RPMI7951 (cell line): ENCODE data around the gene CTNNA2. TPM values are rescaled to one million over a fixed set of nuclear protein-coding genes. Genes with fewer than 3 reads are reported as not detected.

Experiments used
- DNase-seq: peaks from one replicate; pipeline ENCODE4 v3.0.0-alpha.2; 2012; ENCODE audit warnings: low read depth
- total RNA-seq: library from RNA; depleted of rRNA; stranded (reverse); fragments of >200 nt; shearing (Covaris generic); gene quantifications from 2 replicates; pipeline ENCODE4 v1.2.3, GENCODE V29; 2014; rRNA removed

CTNNA2 gene
- total RNA-seq = not detected in 2 replicates

DNA sequence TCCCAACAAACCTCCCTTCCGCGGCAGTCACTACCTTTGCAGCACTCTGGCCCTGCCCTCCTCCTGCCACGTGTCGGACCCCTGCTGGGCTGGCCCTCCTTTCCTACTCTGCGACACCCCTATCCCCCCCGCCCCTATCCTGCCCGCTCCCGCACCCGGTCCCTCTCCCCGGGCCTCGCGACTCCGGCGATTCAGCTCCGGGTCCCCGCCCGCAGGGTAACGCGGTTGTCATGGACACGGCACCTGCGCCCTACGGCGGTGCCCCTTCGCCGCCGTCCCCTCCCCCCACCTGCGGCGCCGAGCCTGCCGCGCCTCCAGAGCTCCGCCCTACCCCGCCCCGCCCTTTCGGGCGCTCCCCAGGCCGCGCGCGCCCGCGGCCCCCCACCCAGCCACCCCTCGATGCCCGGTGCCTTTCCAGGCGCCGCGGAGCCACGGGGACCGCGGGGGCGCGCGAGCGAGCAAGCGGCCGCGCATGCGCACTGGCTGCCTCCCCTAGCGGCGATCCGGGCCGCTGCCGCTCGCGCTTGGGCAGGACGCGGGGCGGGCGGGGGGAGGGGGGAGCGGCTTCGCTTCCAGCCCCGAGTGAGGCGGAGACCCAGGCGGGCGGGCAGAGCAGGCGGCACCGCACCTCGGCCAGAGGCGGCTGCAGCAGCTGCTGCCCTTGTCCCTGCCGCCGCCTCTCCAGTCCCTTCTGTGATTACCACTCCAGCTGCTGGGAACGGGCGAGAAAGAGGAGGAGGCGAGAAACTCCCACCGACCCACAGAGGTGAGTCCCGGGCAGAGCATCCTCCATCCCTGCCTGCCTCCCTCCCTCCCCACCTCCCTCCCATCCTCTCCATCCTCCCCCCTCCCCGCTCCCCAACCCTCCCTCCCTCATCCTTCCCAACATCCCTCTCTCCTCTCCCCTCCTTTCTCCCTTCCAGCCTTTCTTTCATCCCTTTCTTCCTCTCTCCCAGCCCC lies at the start of gene CTNNA2:
TSS of gene CTNNA2 (plus strand) at position 610 of the 960 bp plus-strand sequence.
- no peak for DNase-seq

DNA sequence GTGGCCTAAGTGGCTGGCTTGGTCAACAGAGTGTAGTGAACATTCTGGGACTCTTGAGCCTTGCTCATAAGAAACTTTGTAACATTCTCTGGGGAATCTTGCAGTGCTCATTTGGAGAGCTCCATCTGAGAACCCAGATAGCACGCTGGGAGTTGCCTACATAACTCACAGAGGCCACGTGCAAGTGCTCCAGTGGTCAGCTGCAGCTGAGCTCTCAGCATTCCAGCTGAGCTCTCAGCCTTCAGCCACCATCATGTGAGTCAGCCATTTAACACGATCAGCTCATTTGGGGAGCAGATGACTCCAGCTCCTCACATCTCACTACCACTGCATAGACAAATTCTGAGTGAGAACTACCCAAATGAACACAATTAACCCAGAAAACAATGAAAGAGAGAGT lies 25.5 kb upstream of the CTNNA2 start:
- no peak for DNase-seq

DNA sequence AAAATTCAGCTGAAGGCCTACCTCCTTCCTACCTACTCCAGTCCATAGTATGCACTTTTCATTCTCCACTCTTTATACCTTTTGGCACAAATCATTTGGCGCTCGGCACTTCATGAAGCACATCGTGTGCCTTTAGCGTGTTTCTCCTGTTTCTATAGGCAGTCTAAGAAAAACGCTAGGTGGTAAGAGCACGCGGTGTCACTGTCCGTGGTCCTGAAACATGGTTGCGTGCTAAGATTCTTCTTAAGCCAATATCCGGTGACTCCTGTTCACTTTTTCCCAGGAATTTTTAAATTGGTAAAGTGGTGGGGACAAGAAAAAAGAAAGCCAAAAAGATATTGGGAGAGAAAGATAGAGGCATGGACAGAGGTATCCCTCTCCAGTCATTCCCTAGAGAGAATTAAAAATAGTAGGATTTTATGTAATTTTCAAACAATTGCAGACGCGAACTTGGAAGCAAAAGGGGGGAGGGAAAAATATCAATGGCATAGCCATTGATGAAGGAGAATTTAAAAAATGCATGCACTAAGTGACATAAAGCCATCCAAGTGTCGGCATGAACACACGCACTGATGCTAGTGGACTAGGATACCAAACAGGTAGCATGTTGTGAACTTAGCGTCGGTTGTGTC lies 1.4 kb upstream of the CTNNA2 start:
- peak; percentile 22 for DNase-seq

- no peak for DNase-seq
These were observed 860 bp downstream of the CTNNA2 start for GRCh38 chr2:79513711-79514110.

GRCh38 chr2:79529636-79530035 lies 16.8 kb downstream of the CTNNA2 start:
- no peak for DNase-seq

- no peak for DNase-seq
These were observed 17.6 kb downstream of the CTNNA2 start for GRCh38 chr2:79530443-79530842.

GRCh38 chr2:79547568-79547967 lies 34.7 kb downstream of the CTNNA2 start:
- DNase-seq = no peak

- no peak for DNase-seq
These were observed 39.8 kb downstream of the CTNNA2 start for GRCh38 chr2:79552653-79553052.

GRCh38 chr2:79554899-79555298 lies 42.0 kb downstream of the CTNNA2 start:
- DNase-seq = no peak

DNA sequence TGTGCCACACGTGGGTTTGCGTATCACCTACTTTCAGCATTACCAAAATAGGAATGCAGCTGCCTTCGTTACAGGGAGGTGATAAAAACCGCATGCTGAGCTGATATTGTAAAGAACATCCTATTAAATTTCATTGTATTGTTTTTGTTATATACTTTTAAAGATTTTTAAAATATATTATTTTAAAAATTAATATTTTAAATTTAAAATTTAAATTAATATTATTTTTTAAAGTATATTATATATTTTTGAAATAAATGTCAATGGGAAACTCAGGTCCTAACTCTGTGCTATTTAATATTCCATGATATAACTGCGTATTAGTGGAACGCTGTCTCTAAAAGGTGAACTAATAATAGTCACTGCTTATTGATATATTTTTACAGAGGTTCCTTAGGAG lies 51.2 kb downstream of the CTNNA2 start:
- no peak for DNase-seq

DNA sequence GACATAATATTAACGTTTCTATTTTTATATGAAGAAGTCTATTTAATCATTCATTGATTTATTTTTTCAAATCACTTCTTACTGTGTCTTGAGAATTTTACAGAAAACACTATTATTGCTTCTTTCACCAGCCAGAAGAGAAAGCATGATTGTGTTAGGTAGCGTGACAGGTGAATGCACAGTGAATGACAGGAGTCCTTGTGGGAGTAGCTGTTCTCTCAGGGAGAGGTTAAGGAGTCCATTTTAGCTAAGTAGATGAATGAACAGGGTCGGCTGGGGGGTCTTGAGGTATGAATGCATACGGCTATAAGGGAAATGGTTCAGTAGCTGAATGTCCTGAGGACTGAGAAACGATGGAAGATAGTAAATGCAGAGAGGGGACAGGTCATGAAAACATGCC lies 56.2 kb downstream of the CTNNA2 start:
- DNase-seq = no peak

- no peak for DNase-seq
These were observed 61.2 kb downstream of the CTNNA2 start for GRCh38 chr2:79573895-79574674.

DNA sequence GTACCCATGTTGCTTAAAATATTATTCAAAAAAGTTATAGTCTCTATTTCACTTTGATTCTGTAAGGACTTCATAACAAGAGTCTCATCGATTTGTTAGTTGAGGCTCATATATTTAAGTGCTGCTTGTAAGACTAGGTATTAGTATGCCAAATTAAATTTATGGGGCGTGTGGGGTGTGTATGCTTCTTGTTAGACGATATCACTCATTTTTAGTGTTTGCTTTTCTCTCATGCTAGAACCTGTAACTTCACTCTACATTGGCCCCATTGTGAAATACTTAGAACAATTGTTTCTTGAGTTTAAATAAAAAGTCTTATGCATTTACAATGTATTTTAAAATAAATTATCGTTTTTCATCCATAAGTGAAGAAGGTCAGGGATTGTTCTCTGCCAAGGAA lies 63.6 kb downstream of the CTNNA2 start:
- DNase-seq = no peak

- DNase-seq = no peak
These were observed 66.1 kb downstream of the CTNNA2 start for GRCh38 chr2:79578952-79579351.

DNA sequence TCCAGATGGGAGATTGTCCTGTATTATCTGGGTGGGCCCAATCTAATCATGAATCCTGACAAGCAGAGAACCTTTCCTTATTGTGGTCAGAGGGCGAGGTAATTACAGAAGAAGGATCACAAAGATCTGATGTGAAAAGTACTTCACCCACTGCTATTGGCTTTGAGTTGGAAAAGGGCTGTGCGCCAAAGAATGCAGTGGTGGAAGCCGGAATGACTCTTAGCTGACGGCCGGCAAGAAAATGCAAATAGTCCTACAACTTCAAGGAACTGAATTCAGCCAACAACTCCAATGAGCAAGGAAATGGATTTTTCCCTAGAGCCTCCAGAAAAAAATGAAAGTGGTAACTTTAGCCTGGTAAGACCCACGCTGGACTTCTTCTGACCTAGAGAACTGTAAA lies 67.3 kb downstream of the CTNNA2 start:
- DNase-seq = no peak

GRCh38 chr2:79585701-79586433 lies 73.0 kb downstream of the CTNNA2 start:
- DNase-seq = peak; percentile 6

DNA sequence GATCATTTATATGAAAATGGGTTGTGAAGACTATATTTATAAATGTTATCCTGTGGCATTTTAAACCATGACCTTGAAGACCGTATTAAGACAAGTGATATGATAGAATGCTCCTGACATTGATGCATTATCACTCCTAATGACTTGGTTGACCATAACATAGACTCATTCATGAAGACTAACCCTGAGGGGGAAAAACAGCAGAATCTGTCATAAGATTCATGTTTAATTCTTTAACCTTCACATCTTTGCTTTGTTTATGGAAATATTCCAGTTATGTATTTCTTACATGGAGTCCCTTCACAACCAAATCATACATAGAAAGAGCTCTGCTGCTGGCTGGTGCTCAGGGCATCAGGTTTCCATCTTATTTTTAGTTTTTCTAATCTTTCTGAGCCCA lies 78.4 kb downstream of the CTNNA2 start:
- DNase-seq = no peak

GRCh38 chr2:79593237-79593867 lies 80.5 kb downstream of the CTNNA2 start:
- DNase-seq = no peak

DNA sequence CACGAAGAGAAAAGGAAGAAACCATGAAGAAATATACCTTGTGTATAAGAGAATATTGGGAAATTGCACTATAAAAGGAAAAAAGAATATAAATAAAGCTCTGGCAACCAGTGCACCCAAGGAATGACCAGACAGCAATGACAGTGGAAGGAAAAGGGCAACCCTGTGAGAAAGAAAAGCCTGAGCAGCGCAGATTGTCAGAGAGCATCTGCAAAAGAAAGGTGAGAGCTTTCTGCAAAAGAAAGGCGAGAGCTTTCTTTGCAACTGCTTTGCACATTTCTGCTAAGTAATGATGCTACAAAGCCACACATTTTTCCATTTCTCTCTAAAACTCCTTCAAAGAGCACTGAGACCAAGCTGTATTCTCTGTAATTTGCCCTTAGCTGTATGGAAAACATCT lies 83.6 kb downstream of the CTNNA2 start:
- no peak for DNase-seq

GRCh38 chr2:79604748-79605147 lies 91.9 kb downstream of the CTNNA2 start:
- DNase-seq = no peak

GRCh38 chr2:79611448-79612016 lies 98.7 kb downstream of the CTNNA2 start:
- DNase-seq = no peak
